HG02943 (cell line): Measurements from ENCODE around the gene CNTF.
A peak's percentile ranks its signal among the peaks of the same experiment; 100 is the strongest.
"Not testable (repeated sequence)": the region's sequence is repeated elsewhere in the genome, so short reads cannot be mapped to it uniquely, and the experiment has no call there.

Source experiments
- ATAC-seq: cut with Tn5 transposase; IDR thresholded peaks from one replicate; pipeline ENCODE4 v1.9.1; 2021; ENCODE audit warnings: mild to moderate bottlenecking, low read depth, moderate library complexity; ENCODE audit not compliant: unreplicated experiment

CNTF gene, protein sequence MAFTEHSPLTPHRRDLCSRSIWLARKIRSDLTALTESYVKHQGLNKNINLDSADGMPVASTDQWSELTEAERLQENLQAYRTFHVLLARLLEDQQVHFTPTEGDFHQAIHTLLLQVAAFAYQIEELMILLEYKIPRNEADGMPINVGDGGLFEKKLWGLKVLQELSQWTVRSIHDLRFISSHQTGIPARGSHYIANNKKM

GRCh38 chr11:58622344-58622743 lies at the start of gene CNTF:
Gene CNTF, plus strand, starts transcription at chr11:58622665. Its CDS starts 88 bp downstream, at chr11:58622753.
- ATAC-seq, result no peak

DNA sequence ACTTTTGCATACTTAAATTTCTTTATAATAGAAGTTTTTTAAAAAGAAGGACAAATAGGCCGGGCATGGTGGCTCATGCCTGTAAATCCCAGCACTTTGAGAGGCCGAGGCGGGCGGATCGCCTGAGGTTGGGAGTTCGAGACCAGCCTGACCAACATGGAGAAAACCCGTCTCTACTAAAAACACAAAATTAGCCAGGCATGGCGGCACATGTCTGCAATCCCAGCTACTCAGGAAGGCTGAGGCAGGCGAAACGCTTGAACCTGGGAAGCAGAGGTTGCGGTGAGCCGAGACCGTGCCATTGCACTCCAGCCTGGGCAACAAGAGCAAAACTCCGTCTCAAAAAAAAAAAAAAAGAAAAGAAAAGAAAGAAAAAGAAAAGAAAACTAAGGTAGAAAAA lies 49.6 kb upstream of the CNTF start:
- ATAC-seq, result not testable (repeated sequence)

- no peak for ATAC-seq
Measured at GRCh38 chr11:58573451-58574104, 48.9 kb upstream of the CNTF start.

GRCh38 chr11:58574881-58575280 lies 47.6 kb upstream of the CNTF start:
- no peak for ATAC-seq

DNA sequence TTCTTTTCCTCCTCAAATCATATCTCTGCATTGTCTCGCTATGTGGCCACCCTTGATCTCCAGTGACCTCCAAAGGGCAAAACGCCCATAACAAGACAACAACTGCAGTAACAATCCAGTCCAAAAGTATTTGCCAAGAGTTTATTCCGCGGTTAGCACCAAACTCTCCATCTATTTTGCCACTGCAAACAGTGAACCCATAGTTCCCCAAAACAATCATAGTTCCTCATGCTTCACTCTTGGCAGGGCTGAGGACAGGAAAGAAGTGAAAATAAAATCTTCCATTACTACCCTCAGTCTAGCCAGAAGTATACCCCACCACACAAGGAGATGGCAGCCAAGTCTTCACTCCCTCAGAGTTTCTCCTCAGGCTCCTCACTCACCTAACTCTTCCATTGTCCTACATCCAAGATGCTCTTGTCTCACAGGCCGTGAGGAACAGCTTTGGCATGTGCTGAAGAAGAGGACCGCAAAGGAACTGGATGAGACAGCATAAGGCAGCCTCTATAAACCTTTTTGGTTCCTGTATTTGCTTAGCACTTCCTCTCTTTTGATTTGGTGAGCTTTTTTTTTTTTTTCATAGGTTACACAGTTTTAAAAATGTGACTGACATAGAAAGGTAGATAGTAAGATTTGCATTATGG lies 47.0 kb upstream of the CNTF start, which contains the start of gene LPXN:
Gene LPXN (minus strand): TSS at position 480 of the 644 bp plus-strand sequence. CDS start 84 bp downstream, at position 396.
- ATAC-seq, result no peak

DNA sequence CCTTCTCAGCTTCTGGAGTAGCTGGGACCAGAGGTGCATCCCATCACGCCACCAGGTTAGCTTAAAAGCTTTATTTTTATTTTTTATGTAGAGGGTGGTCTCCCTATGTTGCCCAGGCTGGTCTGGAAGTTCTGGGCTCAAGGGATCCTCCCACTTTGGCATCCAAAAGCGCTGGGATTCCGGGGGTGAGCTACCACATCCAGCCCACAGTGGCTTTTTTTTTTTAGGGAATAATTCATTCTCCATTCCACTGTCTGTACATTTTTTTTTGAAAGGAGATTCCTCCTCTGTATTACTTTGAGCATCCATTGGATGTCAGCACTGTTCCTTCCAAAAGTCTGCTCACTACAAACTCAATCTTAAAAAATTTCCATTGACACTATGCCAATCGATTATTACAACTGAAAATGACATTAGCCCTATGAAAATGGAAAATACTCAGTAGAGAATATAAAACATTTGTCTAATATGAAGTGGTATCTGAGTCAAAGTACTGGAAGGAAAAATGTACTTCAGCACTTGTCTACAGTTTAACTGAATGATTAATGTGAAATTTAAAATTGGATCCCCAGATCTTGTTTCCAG lies 45.5 kb upstream of the CNTF start:
- no peak for ATAC-seq

- ATAC-seq, result peak; percentile 44
Measured at GRCh38 chr11:58577555-58578135, 44.8 kb upstream of the CNTF start.

DNA sequence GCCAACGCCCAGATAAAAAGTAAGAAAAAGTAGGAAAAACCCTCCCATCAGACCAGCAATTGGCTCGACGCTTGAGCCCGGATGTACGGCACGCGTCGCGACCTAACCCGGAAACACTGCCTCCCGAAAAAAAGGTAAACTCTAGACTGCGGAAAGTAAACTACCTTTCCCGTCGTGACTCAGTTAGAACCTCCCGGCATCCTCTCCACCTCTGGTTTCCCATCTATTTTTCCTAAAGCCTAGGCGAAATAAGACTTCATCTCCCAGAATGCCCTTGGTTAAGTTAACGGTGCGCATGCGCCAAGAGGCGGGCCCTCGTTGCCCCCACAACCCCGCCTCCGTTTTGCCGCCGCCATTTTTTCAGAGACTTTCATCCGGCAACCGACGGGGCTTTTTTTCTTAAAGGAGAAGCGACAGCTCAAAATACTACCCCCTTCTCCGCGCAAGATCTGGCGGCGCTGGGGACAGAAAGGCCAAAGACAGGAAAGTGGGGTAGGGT lies 44.3 kb upstream of the CNTF start:
- peak; percentile 37 for ATAC-seq

GRCh38 chr11:58578635-58579191 lies 43.8 kb upstream of the CNTF start, which contains the start of gene ZFP91:
Gene ZFP91, plus strand, starts transcription at chr11:58579063. Its CDS starts 219 bp downstream, at chr11:58579282.
- ATAC-seq, result peak; percentile 36

DNA sequence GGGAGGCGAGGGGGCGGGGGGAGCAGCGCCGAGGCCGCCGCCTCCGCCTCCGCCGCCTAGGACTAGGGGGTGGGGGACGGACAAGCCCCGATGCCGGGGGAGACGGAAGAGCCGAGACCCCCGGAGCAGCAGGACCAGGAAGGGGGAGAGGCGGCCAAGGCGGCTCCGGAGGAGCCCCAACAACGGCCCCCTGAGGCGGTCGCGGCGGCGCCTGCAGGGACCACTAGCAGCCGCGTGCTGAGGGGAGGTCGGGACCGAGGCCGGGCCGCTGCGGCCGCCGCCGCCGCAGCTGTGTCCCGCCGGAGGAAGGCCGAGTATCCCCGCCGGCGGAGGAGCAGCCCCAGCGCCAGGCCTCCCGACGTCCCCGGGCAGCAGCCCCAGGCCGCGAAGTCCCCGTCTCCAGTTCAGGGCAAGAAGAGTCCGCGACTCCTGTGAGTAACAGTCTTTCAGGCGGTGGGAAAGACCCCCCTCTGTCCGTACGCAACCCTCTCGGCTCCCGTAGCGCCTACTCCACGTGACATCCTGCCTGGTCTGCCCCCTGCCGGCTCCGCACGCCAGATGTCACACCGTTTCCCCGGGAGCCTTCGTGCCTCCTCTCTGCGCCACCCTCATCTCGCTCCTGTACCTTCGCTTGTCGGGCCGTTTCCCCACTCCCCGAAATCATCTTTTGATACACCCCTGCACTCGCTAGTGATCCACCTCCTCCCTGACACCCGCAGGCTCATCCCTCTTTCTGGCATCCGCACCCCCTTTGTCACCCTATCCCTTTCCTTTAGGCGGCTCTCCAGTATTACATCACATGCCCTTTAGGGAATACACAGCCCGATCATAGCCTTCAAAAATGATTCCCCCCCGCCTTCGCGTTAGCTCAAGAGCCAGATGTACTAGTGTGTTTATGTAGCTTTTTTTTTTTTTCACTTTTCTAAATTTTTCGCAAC lies 43.0 kb upstream of the CNTF start:
- peak; percentile 48 for ATAC-seq

GRCh38 chr11:58580311-58580710 lies 42.2 kb upstream of the CNTF start:
- ATAC-seq, result no peak

- ATAC-seq, result no peak
Measured at GRCh38 chr11:58582437-58582836, 40.0 kb upstream of the CNTF start.

- ATAC-seq, result no peak
Measured at GRCh38 chr11:58586998-58587397, 35.5 kb upstream of the CNTF start.

- no peak for ATAC-seq
Measured at GRCh38 chr11:58591659-58592058, 30.8 kb upstream of the CNTF start.

DNA sequence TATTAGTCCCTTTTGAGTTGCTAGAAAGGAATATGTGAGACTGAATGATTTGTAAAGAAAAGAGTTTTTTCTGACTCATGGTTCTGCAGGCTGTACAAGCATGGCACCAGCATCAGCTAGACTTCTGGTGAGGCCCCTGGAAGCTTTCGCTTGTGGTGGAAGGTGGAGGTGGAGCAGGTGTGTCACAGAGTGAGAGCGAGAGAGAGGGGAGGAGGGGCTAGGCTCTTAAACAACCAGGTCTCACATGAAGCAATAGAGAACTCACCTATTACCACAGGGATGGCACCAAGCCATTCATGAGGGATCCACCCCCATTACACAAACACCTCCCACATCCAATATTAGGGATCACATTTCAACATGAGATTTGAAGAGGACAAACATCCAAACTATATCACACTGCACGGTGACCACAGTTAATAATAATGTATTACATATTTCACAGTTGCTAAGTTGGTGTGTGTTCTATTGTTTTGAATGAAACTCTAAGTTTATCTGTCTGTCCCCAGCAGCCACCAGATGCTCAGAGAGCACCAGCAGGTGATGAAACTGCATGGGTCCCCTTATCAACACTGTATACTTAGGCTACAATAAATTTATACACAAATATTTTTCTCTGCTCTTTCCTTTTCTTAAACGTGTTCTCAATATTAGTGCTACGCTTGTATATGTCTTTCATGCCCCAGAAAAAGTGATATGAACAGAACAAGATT lies 29.5 kb upstream of the CNTF start:
- ATAC-seq, result no peak

GRCh38 chr11:58594826-58595225 lies 27.6 kb upstream of the CNTF start:
- no peak for ATAC-seq

GRCh38 chr11:58596621-58597020 lies 25.8 kb upstream of the CNTF start:
- no peak for ATAC-seq

- ATAC-seq, result no peak
Measured at GRCh38 chr11:58597486-58598144, 24.9 kb upstream of the CNTF start.
